NCI-H748 (cell line): Measurements from ENCODE around the gene DYNLT2.
"Not testable (repeated sequence)": the region's sequence is repeated elsewhere in the genome, so short reads cannot be mapped to it uniquely, and the experiment has no call there.

Experiments
- DNase-seq: peaks from one replicate; lab custom pipeline; 2025; ENCODE audit not compliant: unreplicated experiment; lab: John Stamatoyannopoulos, UW

DYNLT2 gene

DNA sequence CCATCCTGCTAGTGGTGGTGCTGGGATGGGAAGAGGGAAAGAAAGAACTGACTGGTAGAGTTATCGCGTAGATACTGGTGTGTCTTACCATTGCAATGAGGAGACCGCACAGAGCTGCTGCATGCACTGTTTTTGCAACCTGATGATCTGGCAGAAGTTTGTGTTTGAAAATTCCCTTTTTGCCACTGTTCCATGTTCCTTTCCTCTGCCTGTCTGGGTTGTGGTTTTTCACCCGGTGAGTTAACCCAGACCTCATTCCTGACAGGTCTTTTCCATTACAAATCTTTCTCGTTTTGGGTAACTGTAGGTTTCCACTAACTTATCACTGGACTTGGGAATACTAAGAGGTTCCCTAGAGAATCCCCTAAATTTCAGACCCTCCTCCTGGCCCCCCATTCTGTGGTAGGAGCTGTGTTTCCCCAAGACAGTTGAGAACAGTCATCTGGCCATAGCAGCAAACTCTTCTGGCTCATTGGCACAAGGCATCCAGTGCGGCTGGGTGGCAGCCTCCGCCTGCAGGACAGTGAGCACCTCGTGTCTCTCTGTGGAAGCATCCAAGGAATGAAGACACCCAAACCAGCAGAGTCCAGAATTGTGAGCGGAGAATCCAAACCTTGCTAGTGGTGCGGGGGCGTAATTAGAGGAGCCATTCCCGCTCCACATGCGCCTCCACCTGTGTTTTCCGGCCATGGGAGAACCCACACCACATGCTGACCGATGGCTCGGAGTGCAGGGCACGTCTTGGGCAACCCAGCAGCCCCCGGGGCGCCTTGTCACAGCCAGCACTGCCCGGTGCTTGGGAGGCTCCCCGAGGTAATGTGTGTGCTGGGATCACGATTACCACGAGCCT is 32.8 kb upstream of the DYNLT2 start:
- DNase-seq, result no peak

GRCh38 chr6:169783401-169783800 is 32.0 kb upstream of the DYNLT2 start:
- no peak for DNase-seq

DNA sequence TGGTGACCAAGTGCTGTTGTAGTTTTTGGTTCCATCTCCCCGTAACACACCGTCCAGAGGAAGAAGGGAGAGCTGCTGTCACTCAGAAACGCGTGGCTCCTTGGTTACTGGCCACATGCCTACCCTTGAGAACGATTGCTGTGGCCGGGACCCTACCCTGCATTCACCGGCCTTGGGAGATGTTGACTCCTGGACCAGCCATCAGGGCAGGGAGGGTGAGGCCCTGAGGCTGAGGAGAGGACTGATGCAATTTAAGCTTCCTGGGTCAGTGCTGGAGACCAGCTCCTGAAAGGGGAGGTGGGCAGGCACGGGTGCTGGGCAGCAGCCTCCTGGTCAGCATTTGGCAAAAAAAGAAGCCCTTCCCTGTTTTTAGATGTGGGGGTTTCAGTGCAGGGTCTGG is 31.6 kb upstream of the DYNLT2 start:
- DNase-seq, result no peak

GRCh38 chr6:169780571-169781091 is 29.3 kb upstream of the DYNLT2 start:
- DNase-seq, result no peak

DNA sequence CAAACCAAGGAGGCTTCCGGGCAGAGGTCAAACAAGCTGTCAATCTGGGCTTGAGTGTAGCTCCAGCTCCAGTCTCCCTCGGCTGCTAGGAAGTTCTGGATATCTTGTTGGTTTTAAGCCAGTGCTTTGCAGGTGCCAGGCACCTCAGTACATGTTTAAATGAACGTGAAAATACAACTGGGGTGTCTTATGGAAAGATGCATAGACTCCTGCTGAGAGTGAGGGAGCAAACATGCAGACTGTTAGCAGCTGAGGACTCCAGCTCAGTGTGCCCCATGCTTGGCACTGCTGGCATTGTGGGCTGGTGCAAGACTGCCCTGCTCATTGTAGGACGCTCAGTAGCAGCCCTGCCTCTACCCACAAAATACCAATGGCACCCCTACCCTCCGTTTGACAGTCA is 28.5 kb upstream of the DYNLT2 start:
- no peak for DNase-seq

GRCh38 chr6:169779092-169779815 is 27.9 kb upstream of the DYNLT2 start:
- no peak for DNase-seq

GRCh38 chr6:169778646-169779045 is 27.3 kb upstream of the DYNLT2 start:
- no peak for DNase-seq

DNA sequence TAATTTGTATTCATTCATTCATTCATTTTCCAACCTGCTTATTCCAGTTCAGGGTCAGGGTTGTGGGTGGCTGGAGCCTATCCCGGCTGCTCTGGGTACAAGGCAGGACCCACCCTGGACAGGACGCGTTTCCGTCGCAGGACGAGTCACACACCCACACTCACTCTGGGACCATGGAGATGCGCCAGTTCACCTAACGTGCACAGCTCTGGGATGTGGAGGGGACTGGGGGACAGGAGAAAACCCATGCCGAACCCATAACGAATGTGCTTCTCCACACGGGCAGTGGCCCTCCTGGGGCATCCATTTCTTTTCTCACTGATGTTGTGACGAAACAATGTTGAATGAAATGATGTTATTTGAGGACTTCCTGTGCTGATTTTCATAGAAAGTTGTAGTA is 26.5 kb upstream of the DYNLT2 start:
- no peak for DNase-seq

GRCh38 chr6:169776379-169776778 is 25.0 kb upstream of the DYNLT2 start:
- no peak for DNase-seq

DNA sequence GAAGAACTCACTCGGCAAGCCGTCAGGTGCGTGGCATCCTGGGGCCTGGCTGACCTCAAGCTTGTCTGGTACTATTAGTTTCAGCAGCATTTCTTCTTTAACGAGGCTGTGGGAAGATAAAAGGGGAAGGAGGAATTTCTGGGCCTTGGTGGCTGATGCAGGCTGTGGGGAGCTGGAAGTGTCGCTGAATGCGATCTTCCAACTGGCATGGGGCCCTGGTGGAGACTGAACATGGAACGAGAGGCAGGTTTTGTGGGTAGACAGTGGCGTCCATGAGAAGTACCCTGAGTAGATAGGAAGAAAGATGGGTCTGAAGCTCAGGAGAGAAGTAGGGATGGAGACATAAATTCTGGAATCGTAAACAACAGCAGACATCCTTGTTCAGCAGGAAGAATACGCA is 23.9 kb upstream of the DYNLT2 start:
- no peak for DNase-seq

DNA sequence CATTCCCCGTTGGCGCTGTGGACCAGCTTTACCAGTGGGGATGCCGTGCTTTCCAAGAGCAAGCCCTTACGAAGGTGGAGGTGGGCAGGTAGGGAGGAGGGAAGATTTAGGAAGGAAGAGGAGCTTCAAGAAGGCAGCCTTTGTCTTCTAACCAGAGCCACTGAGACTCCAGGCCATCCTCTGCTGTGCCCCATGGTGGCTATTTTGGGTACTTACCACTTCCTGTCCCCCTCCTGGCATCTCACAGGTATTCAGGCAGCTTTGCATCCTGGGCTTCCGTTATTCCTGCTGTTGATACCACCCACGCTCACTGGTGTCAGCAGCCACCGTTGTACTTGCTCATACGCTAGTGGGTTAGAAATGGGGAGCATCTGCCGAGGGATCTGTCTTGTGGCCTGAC is 23.0 kb upstream of the DYNLT2 start:
- no peak for DNase-seq

DNA sequence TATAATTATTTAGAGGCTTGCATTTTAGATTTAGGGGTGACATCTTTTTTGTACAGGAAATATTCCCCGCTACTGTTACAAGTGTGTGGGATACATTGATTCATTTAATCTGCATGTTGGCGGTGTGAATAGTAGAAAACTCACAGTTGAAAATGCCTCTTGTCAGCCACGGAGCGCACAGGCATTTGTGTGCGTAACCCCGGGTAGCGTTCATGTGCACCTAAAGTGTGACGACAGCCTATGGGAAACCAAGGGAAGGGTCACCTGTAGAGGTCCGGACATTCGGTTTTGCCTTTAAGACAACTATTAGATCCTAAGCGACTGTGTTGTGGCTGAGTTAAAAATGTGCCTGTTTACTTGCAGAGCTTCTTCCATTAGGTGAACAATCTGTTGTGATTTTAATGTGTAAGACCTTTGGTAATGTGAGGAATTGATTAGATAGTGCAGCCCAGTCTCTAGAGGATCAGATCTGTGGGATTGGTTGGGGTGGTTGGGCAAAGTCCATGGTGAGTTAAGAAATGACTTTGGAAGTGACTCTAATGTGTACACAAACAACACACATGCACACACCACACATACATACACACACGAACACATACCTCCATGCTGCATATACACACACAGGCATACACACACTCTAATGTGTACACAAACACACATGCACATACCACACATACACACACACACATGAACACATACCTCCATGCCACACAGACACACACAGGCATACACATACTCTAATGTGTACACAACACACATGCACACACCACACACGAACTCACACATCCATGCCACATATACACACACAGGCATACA is 15.8 kb upstream of the DYNLT2 start:
- DNase-seq, result no peak

DNA sequence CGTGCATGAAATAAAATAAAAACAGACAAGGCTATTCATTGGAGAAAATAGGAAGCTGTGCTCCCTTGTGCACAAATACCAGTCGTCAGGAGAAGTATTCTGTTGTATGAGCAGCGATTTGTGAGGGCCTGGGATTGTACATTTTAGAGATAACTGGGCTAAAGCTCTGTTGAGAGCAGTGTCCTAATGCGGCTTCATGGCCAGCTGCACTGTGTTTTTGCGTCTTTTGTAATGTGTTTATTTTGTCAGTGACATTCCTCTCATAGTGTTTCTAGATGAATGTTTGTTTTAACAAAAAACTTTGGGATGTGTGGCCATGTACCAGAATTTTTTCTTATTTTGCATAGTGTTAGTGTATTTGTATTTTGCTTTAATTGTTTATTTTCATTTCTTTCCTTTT is 14.9 kb upstream of the DYNLT2 start:
- no peak for DNase-seq

DNA sequence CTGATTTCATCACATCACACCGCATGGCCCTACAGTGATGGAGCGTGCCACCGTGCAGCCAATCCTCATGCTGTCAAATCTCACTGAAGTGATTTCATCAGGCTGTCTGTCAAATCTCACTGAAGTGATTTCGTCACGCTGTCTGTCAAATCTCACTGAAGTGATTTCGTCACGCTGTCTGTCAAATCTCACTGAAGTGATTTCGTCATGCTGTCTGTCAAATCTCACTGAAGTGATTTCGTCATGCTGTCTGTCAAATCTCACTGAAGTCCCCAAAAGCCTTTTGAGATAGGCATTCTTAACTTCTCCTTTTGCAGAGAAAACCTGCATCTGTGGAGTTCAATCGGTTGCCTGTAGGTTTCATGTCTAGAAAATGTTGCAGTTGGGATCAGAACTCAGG is 14.4 kb upstream of the DYNLT2 start:
- DNase-seq, result not testable (repeated sequence)

DNA sequence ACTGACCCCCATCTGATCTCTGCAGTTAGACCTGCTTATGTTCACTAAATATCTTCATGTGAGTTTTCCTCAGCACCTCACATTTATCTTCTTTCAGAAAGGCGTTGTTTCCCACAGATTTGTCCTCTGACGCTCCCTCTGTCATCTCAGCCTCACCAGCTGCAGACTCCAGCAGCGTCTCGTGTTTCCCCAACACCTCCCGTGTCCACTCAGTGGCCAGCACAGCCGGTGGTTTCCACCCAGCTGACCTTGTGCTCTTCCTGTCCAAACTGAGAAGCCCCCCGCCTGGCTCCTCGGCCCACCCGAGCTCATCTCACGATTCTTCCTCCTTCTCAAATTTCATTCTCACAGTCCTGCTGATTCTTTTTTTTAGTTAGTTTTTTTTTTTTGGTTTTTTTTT is 12.5 kb upstream of the DYNLT2 start:
- no peak for DNase-seq

GRCh38 chr6:169763308-169763707 is 11.9 kb upstream of the DYNLT2 start:
- no peak for DNase-seq

- DNase-seq, result no peak
These were observed 3.8 kb upstream of the DYNLT2 start for GRCh38 chr6:169755162-169755561.

DNA sequence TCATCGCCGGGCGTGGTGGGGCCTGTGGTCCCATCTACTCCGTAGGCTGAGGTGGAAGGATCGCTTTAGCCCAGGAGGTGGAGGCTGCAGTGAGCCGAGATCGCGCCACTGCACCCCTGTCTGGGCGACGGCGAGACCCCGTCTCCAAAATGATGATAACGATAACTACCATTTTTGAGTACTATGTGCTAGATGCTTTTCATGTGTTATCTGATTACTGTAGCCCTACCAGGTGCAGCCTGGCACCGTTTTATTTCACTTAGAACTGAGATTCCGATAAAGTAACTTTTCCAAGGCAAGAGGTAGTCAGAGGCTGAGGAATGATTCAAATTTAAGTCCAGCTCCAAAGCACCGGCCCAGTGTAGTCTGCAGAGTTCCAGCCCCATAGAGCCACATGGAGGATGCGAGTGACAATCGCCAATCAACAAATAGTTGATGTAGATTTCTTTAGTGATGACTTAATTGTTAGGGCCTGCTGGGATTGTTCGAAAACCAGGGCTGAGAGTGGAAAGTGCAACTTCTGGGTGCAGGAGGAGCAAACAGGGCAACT is 777 bp upstream of the DYNLT2 start:
- DNase-seq, result peak; percentile 11

DNA sequence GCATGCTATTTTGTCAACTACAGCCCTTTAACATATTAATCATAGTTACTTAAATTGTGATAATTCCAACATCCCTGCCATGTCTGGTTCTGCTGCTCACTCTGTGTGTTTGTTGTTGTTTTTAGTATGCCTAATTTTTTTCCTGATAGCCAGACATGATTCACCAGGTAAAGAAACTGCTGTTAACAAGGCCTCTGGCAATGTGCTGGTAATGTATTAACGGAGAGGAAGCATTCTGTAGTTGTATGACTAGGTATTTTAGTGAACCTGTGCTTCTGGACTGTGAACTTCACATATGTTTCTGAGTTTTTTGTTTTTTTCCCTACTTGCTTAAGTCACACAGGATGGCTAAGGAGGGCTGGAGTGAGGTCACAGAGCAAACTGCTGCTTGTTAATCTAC is 4.8 kb downstream of the DYNLT2 start:
- no peak for DNase-seq

DNA sequence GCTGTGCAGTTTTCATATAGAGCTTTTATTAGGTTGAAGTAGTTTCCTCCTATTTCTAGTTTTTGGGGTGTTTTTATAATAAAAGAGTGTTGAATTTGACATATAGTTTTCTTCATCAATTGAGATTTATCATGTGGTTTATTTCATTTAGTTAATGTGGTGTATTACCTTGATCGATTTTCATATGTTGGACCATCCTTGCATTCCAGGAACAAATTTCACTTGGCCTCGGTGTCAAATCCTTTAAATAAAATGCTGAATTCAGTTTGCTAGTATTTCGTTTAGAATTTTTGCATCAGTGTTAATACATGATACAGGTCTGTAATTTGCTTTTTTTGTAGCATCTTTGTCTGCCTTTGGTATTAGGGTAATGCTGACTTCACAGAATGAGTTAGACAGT is 6.0 kb downstream of the DYNLT2 start:
- no peak for DNase-seq

- no peak for DNase-seq
These were observed 10.0 kb downstream of the DYNLT2 start for GRCh38 chr6:169741344-169741743.
